ENCODE data around the gene ZNF74.
"Not testable (repeated sequence)": the region's sequence is repeated elsewhere in the genome, so short reads cannot be mapped to it uniquely, and the experiment has no call there.

Gene ZNF74

GRCh38 chr22:20400606-20401375, 6.8 kb downstream of the ZNF74 start:
- no peak for DNase-seq (ENCODE audit: low read depth in 3 of 3)

- DNase-seq (ENCODE audit: low read depth in 3 of 3), result no peak
Observed at GRCh38 chr22:20401376-20402014, 7.5 kb downstream of the ZNF74 start.

GRCh38 chr22:20402960-20403778, 9.2 kb downstream of the ZNF74 start:
- no peak for DNase-seq (ENCODE audit: low read depth in 3 of 3)

GRCh38 chr22:20403779-20404140, 9.8 kb downstream of the ZNF74 start:
- no peak for DNase-seq (ENCODE audit: low read depth in 3 of 3)

- no peak for DNase-seq (ENCODE audit: low read depth in 3 of 3)
Observed at GRCh38 chr22:20404881-20405280, 10.9 kb downstream of the ZNF74 start.

- DNase-seq (ENCODE audit: low read depth in 3 of 3), result no peak
Observed at GRCh38 chr22:20405291-20405930, 11.5 kb downstream of the ZNF74 start.

- no peak for DNase-seq (ENCODE audit: low read depth in 3 of 3)
Observed at GRCh38 chr22:20405931-20406685, 12.2 kb downstream of the ZNF74 start.

- DNase-seq (ENCODE audit: low read depth in 3 of 3), result no peak
Observed at GRCh38 chr22:20406686-20407408, 12.9 kb downstream of the ZNF74 start.

- DNase-seq (ENCODE audit: low read depth in 3 of 3), result no peak
Observed at GRCh38 chr22:20407829-20408228, 13.9 kb downstream of the ZNF74 start.

- no peak for DNase-seq (ENCODE audit: low read depth in 3 of 3)
Observed at GRCh38 chr22:20408891-20409290, 14.9 kb downstream of the ZNF74 start.

- not testable (repeated sequence) for DNase-seq (ENCODE audit: low read depth in 3 of 3)
Observed at GRCh38 chr22:20409385-20409784, 15.4 kb downstream of the ZNF74 start.

- DNase-seq (ENCODE audit: low read depth in 3 of 3), result no peak
Observed at GRCh38 chr22:20412474-20413216, 18.7 kb downstream of the ZNF74 start.

GRCh38 chr22:20413217-20414058, 19.5 kb downstream of the ZNF74 start:
- no peak for DNase-seq (ENCODE audit: low read depth in 3 of 3)

GRCh38 chr22:20414059-20414440, 20.1 kb downstream of the ZNF74 start:
- DNase-seq (ENCODE audit: low read depth in 3 of 3), result no peak

- DNase-seq (ENCODE audit: low read depth in 3 of 3), result no peak
Observed at GRCh38 chr22:20414450-20414849, 20.5 kb downstream of the ZNF74 start.

GRCh38 chr22:20415241-20415640, 21.3 kb downstream of the ZNF74 start:
- not testable (repeated sequence) for DNase-seq (ENCODE audit: low read depth in 3 of 3)

- DNase-seq (ENCODE audit: low read depth in 3 of 3), result not testable (repeated sequence)
Observed at GRCh38 chr22:20415699-20416098, 21.7 kb downstream of the ZNF74 start.

GRCh38 chr22:20418211-20418788, 24.3 kb downstream of the ZNF74 start:
- peak; percentile 40 to 61 (median 50) for DNase-seq (ENCODE audit: low read depth in 3 of 3)

- DNase-seq (ENCODE audit: low read depth in 3 of 3), result no peak
Observed at GRCh38 chr22:20419664-20419951, 25.7 kb downstream of the ZNF74 start.
